HFFc6 (cell line): ENCODE data around the gene TSN. TPM values are rescaled to one million over a fixed set of nuclear protein-coding genes. Genes with fewer than 3 reads are reported as not detected.

Source experiments
- DNase-seq: peaks from one replicate; pipeline ENCODE4 v3.0.0-alpha.2; 2018
- H3K27ac Mint-ChIP-seq: 2 replicates; pipeline ENCODE4 v1.8.0; 2020; ENCODE audit warnings: mild to moderate bottlenecking, mixed read lengths
- H3K27me3 Mint-ChIP-seq: 2 replicates; pipeline ENCODE4 v1.8.0; 2021; ENCODE audit warnings: mild to moderate bottlenecking, moderate library complexity, mixed read lengths; ENCODE audit not compliant: insufficient read depth
- H3K36me3 Mint-ChIP-seq: 2 replicates; pipeline ENCODE4 v1.8.0; 2021; ENCODE audit warnings: low read depth, mixed read lengths
- H3K4me1 Mint-ChIP-seq: 2 replicates; pipeline ENCODE4 v1.8.0; 2020; ENCODE audit warnings: low read depth, mixed read lengths
- H3K4me3 Mint-ChIP-seq: 2 replicates; pipeline ENCODE4 v1.8.0; 2020; ENCODE audit warnings: mild to moderate bottlenecking, moderate library complexity, mixed read lengths
- H3K9me3 Mint-ChIP-seq: 2 replicates; pipeline ENCODE4 v1.8.0; 2020; ENCODE audit warnings: mild to moderate bottlenecking, mixed read lengths
- total RNA-seq, 6 experiments: library from RNA; stranded (reverse); fragmentation: NEBNext Ultra II Directional; extraction: Animal tissue kit (Norgen Biotek cat#: 25700); gene quantifications; 2 replicates in 1 of 6; 3 replicates in 5 of 6; pipeline ENCODE4 v1.2.3, GENCODE V29; 2021
- TF ChIP-seq, protein P1 (sequence below): fragments of 200-600 bp; sonication (generic); IDR thresholded peaks from 2 replicates; pipeline ENCODE4 v1.5.0; 2021; ENCODE audit warnings: antibody characterized with exemption, mild to moderate bottlenecking

Gene TSN
- total RNA-seq, 6 experiments from 2014 or later, result 74.8 to 91.2 (median 83.2) TPM

DNA sequence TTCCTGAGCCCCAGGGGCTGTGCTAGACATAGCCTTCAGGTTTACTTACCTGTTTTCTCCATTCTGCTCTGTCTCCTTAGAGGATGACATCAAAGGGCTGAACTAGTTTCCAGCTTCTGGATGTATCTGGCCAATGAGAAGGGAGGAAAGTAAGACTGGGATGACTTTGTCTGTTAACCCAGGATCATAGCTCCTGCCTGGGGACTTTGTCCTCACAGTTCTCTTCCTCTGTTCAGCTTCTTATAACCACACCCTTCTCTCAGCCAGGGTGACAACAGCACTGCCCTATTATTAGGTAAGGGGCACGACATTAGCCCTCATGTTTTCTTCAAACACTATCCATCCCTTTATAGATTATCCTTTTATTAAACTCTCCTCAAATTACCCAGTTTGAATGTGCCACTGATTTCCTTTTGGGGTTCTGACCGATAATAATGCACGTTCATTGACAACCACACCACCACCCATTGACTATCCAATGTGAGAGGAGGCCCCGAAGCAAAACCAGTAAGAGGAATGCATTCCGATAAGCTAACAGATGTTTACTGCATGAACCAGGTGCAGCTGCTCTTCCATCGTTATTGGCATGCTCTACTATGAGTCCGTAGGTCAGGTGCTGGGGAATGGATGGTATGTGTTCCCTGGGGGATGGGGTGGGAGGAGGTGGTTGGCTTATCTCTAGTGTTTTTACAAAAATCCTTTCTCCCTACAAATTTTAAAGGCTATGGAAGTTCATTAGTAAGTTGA lies 23.5 kb downstream of the TSN start:
- no peak for DNase-seq
- no peak overlapping the region for H3K4me3 Mint-ChIP-seq
- H3K27ac Mint-ChIP-seq, result no peak overlapping the region

DNA sequence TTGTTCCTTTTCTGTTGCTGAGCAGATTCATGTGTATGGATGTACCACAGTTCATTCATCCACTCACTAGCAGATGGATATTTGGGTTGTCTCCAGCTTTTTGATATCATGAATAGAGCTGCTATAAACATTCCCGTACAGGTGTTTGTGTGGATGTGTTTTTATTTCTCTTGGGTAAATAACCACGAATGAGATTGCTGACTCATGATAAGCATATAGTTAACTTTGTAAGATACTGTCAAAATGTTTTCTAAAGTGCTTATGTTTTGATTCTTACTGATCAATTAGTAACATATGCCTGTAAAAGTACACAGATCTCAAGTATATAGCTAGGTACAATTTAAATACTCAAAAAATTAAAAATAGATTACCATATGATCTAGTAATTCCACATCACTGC lies 27.7 kb downstream of the TSN start:
- peaks cover 13% of the 10 kb centered on the region for H3K27me3 Mint-ChIP-seq
- no peak overlapping the region for H3K27ac Mint-ChIP-seq
- TF ChIP-seq, protein P1, sequence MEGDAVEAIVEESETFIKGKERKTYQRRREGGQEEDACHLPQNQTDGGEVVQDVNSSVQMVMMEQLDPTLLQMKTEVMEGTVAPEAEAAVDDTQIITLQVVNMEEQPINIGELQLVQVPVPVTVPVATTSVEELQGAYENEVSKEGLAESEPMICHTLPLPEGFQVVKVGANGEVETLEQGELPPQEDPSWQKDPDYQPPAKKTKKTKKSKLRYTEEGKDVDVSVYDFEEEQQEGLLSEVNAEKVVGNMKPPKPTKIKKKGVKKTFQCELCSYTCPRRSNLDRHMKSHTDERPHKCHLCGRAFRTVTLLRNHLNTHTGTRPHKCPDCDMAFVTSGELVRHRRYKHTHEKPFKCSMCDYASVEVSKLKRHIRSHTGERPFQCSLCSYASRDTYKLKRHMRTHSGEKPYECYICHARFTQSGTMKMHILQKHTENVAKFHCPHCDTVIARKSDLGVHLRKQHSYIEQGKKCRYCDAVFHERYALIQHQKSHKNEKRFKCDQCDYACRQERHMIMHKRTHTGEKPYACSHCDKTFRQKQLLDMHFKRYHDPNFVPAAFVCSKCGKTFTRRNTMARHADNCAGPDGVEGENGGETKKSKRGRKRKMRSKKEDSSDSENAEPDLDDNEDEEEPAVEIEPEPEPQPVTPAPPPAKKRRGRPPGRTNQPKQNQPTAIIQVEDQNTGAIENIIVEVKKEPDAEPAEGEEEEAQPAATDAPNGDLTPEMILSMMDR, result no peak
- no peak overlapping the region for H3K4me3 Mint-ChIP-seq
- H3K36me3 Mint-ChIP-seq, result no peaks in the 10 kb centered on the region
- no peaks in the 10 kb centered on the region for H3K9me3 Mint-ChIP-seq
- no peaks in the 10 kb centered on the region for H3K4me1 Mint-ChIP-seq
- no peak for DNase-seq

More for the DNA sequence above, 23.5 kb downstream of the TSN start:
- Mint-ChIP-seq H3K36me3 (no peaks in the 10 kb centered on the region), H3K4me1 (peaks cover 27% of the 10 kb centered on the region), H3K9me3 (no peaks in the 10 kb centered on the region), H3K27me3 (peaks cover 7% of the 10 kb centered on the region)
- TF ChIP-seq, protein P1, result no peak

- no peak for DNase-seq
- Mint-ChIP-seq H3K27me3 (peaks cover 13% of the 10 kb centered on the region), H3K27ac (no peak overlapping the region), H3K9me3 (no peaks in the 10 kb centered on the region), H3K4me1 (peaks cover 16% of the 10 kb centered on the region), H3K36me3 (no peaks in the 10 kb centered on the region), H3K4me3 (no peak overlapping the region)
- TF ChIP-seq, protein P1, result no peak
Observed at GRCh38 chr2:121788685-121789084, 33.2 kb downstream of the TSN start.

DNA sequence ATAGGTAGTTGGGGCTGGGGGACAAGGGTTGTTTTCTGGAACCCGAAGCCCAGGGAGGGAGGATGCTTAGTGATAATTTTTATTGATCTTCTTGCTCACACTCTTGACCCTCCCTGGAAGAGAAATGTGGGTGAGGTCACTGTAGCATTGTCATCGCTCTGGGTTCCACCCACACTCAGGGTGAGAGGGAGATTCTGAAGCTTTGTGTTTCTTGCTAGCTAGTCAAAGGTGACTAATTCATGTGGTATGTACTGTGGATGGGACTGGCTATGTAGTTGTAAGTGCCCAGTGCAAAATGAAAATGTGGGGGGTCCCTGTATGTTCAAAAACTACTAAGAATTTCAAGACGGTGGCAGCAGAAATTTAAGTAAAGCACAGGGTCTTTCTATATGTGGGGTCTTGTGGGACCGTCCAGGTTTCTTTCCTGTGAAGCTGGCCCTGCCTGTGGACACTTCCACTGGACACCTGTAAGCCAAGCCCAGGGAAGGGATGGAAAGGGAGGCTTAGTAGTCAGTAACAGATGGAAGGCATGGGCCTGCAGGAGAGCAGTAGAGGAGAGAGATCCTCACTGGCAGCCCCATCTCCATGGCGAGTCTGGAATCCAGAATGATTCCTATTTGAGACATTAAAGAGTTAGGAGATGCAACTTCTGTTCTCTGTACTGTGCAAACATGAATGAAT lies 35.0 kb downstream of the TSN start:
- peak overlapping the region; percentile 36; the same call in 1 of the 2 replicates for H3K27ac Mint-ChIP-seq
- TF ChIP-seq, protein P1, result no peak
- peak; percentile 90 for DNase-seq
- H3K4me1 Mint-ChIP-seq, result peaks cover 16% of the 10 kb centered on the region
- no peaks in the 10 kb centered on the region for H3K36me3 Mint-ChIP-seq
- H3K4me3 Mint-ChIP-seq, result no peak overlapping the region; the same call in 1 of the 2 replicates
- H3K27me3 Mint-ChIP-seq, result peaks cover 13% of the 10 kb centered on the region
- H3K9me3 Mint-ChIP-seq, result no peaks in the 10 kb centered on the region

DNA sequence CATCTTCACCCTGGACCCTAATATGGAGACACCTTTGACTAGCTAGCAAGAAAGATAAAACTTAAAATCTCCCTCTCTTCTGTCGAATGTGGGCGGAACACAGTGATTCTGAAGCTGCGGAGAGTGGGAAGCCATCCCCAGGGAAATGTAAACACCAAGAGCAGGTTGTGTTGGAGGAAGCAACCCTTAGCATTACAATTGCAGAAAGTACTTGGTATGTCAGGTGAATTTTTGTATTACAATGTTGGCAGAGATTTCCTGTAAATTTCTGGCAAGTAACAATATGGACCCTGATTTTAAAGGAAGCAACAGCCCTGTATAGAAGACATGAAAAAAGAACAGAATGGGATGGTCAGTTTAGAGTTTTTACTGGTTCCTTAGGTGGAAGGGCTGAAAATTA lies 35.8 kb downstream of the TSN start:
- Mint-ChIP-seq H3K27me3 (peaks cover 12% of the 10 kb centered on the region), H3K4me1 (peaks cover 16% of the 10 kb centered on the region), H3K36me3 (no peaks in the 10 kb centered on the region), H3K9me3 (no peaks in the 10 kb centered on the region), H3K27ac (no peak overlapping the region), H3K4me3 (no peak overlapping the region)
- TF ChIP-seq, protein P1, result no peak
- DNase-seq, result no peak
